ENCODE measurements around the gene TIGD6. TPM values are rescaled to one million over a fixed set of nuclear protein-coding genes. Genes with fewer than 3 reads are reported as not detected.

Gene TIGD6
- total and polyA plus RNA-seq, 4 donors, result 3.0 to 5.0 (median 4.2) TPM

- peaks cover 12 to 26% (median 17%) of the 10 kb centered on the region in 4 donors for H3K36me3 ChIP-seq (ENCODE audit: control insufficient read depth in 4 of 4, insufficient read depth in 4 of 4, low read length in 4 of 4)
Measured at GRCh38 chr5:149979896-149980295, 20.6 kb downstream of the TIGD6 start.

DNA sequence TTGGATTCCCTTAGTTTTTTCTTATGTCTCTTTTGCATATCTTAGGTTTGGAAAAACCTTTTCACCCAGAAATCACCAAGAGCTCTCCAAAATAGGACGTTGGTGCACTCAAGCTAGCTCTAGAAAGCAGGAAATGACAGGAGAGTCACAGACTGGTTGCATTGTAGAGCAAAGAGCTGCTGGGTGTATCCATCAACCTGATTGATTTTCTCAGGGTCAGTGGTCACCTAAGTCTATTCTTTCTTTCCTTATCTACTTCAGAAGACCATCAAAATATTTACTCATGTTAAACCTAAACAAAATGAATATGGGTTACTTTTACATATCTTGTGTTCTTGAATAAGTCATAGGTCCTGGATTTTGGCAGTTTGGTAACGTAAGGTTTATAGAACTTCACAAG is 25.0 kb downstream of the TIGD6 start:
- peaks cover 7 to 13% (median 12%) of the 10 kb centered on the region in 4 donors for H3K36me3 ChIP-seq (ENCODE audit: control insufficient read depth in 4 of 4, insufficient read depth in 4 of 4, low read length in 4 of 4)
- H3K4me3 ChIP-seq, result no peak overlapping the region
- no peaks in the 10 kb centered on the region for H3K9me3 ChIP-seq (ENCODE audit: control insufficient read depth in 4 of 4, insufficient read depth in 3 of 4, low read length in 3 of 4)
- DNase-seq (no peak), ATAC-seq (ENCODE audit: insufficient read depth, low FRiP score) (no peak)
- 50 to 62% methylated on average over 2 of the region's 2 CpGs for WGBS, 2 donors
- H3K27ac ChIP-seq (ENCODE audit: low read depth in 1 of 2, low read length in 1 of 2), result no peak overlapping the region
- no peaks in the 10 kb centered on the region for H3K4me1 ChIP-seq (ENCODE audit: control insufficient read depth in 5 of 5, insufficient read depth in 5 of 5, low read length in 5 of 5)
- no peak overlapping the region for H3K9ac ChIP-seq (ENCODE audit: insufficient read depth in 1 of 2, low read length in 2 of 2)
- TF ChIP-seq CTCF (IDR thresholded peaks at IDR 0.05; ENCODE audit: control extremely low read depth, extremely low read depth), result no peak
- no peaks in the 10 kb centered on the region for H3K27me3 ChIP-seq (ENCODE audit: control insufficient read depth in 3 of 3, insufficient read depth in 3 of 3, low read length in 2 of 3)

More at GRCh38 chr5:149979896-149980295, 20.6 kb downstream of the TIGD6 start:
- Histone ChIP-seq H3K27ac (ENCODE audit: low read depth in 1 of 2, low read length in 1 of 2) (no peak overlapping the region), H3K9me3 (ENCODE audit: control insufficient read depth in 4 of 4, insufficient read depth in 3 of 4, low read length in 3 of 4) (no peaks in the 10 kb centered on the region), H3K9ac (ENCODE audit: insufficient read depth in 1 of 2, low read length in 2 of 2) (no peak overlapping the region), H3K27me3 (ENCODE audit: control insufficient read depth in 3 of 3, insufficient read depth in 3 of 3, low read length in 2 of 3) (no peaks in the 10 kb centered on the region), H3K4me3 (no peak overlapping the region), H3K4me1 (ENCODE audit: control insufficient read depth in 5 of 5, insufficient read depth in 5 of 5, low read length in 5 of 5) (no peaks in the 10 kb centered on the region)
- ATAC-seq (ENCODE audit: insufficient read depth, low FRiP score), result no peak
- DNase-seq, result no peak
- 83 to 94% methylated on average over 1 of the region's 1 CpG for WGBS, 2 donors
- no peak for TF ChIP-seq CTCF (IDR thresholded peaks at IDR 0.05; ENCODE audit: control extremely low read depth, extremely low read depth)

DNA sequence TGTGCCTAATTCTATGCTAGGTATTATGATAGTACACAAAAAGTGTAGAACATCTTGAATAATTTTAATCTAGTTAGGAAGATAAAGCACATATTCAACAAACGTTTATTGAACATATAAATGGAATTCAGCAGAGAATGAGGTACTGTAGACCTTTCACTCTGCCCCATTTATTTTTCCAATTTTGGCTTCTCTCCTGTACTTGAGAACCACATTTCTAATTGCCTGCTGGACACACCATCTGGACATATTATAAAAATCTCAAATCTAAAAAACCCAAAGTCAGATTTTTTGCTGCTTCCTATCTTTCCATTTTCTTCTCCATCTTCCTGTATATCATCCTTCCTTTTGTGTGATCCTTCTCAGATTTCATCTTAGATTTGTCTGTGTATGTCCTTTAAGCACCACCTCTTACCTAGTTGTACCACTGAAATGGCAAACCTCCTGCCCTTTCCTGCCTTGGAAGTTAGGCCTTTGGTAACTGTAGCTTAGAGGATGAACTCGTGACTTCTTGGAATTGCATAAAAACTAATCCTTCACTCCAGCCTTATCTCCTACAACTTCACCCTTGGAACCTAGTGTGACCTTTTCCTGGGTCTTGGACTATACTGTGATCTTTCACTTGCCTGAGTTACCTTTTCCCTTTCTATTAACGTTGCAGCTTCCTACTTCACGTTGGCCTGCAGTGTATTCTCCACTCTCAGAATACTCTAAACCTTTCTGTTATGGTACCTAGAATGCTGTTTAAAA is 31.1 kb downstream of the TIGD6 start:
- Histone ChIP-seq H3K4me1 (ENCODE audit: control insufficient read depth in 5 of 5, insufficient read depth in 5 of 5, low read length in 5 of 5) (no peaks in the 10 kb centered on the region), H3K4me3 (no peak overlapping the region), H3K27ac (ENCODE audit: low read depth in 1 of 2, low read length in 1 of 2) (no peak overlapping the region), H3K9ac (ENCODE audit: insufficient read depth in 1 of 2, low read length in 2 of 2) (no peak overlapping the region), H3K36me3 (ENCODE audit: control insufficient read depth in 4 of 4, insufficient read depth in 4 of 4, low read length in 4 of 4) (peaks cover 0 to 3% (median 0%) of the 10 kb centered on the region in 4 donors), H3K9me3 (ENCODE audit: control insufficient read depth in 4 of 4, insufficient read depth in 3 of 4, low read length in 3 of 4) (no peaks in the 10 kb centered on the region), H3K27me3 (ENCODE audit: control insufficient read depth in 3 of 3, insufficient read depth in 3 of 3, low read length in 2 of 3) (no peaks in the 10 kb centered on the region)
- 86 to 92% methylated on average over 4 of the region's 4 CpGs for WGBS, 2 donors
- no peak for DNase-seq
- TF ChIP-seq CTCF (IDR thresholded peaks at IDR 0.05; ENCODE audit: control extremely low read depth, extremely low read depth), result no peak
- ATAC-seq (ENCODE audit: insufficient read depth, low FRiP score), result no peak

Data from lung (tissue), 12 donors.